Tibial nerve (tissue), 4 donors: Measurements from ENCODE around the gene ABCC8. TPM values are rescaled to one million over a fixed set of nuclear protein-coding genes. Genes with fewer than 3 reads are reported as not detected.

Experiments used
- DNase-seq, 2 donors: peaks; one replicate each; pipeline ENCODE4 v3.0.0-alpha.2; 2019; ENCODE audit warnings: low spot score in 2 of 2
- H3K27ac ChIP-seq, 4 donors: fragments of 200-600 bp; sonication (generic) in 3 of 4; one replicate each; pipeline ENCODE4 v1.5.1; 2017 to 2019; ENCODE audit warnings: mild to moderate bottlenecking in 1 of 4
- H3K27me3 ChIP-seq, 2 donors: fragments of 200-600 bp; sonication (generic) in 1 of 2; one replicate each; pipeline versions ENCODE4 v1.5.1 to v1.6.0; 2017 to 2019
- H3K36me3 ChIP-seq, 3 donors: fragments of 200-600 bp; sonication (generic); one replicate each; pipeline ENCODE4 v1.5.1; 2018 to 2019
- H3K4me1 ChIP-seq, 4 donors: fragments of 200-600 bp; sonication (generic) in 3 of 4; one replicate each; pipeline ENCODE4 v1.5.1; 2017 to 2019
- H3K4me3 ChIP-seq, 4 donors: fragments of 200-600 bp; sonication (generic) in 3 of 4; one replicate each; pipeline ENCODE4 v1.5.1; 2017 to 2019; ENCODE audit warnings: mild to moderate bottlenecking in 1 of 4, moderate library complexity in 1 of 4
- H3K9me3 ChIP-seq, 4 donors: fragments of 200-600 bp; sonication (generic) in 3 of 4; one replicate each; pipeline ENCODE4 v1.5.1; 2017 to 2019
- EP300 ChIP-seq, 2 donors: sonication (generic); formaldehyde crosslinking; IDR thresholded peaks; one replicate each; pipeline ENCODE4 v1.6.1; 2017; ENCODE audit warnings: antibody characterized with exemption in 2 of 2, mild to moderate bottlenecking in 1 of 2
- POLR2A ChIP-seq, 2 donors: fragments of 450-650 bp; IDR thresholded peaks; one replicate each; pipeline ENCODE4 v1.6.1; 2017; ENCODE audit warnings: antibody characterized with exemption in 2 of 2, mild to moderate bottlenecking in 2 of 2, moderate library complexity in 2 of 2
- WGBS, 2 donors: methylation state at CpG; one replicate each; pipeline ENCODE4 v1.1.5; 2018; 5-methylcytosine and 5-hydroxymethylcytosine counted together
- total RNA-seq, 4 donors: library from RNA; depleted of rRNA; stranded (reverse); fragments of >200 nt; gene quantifications; one replicate each; pipeline ENCODE4 v1.1.0, GENCODE V29; 2016
- TF ChIP-seq, protein P1 (sequence below), 5 experiments: fragments of 200-600 bp in 3 of 5; fragments of 450-650 bp in 2 of 5; sonication (generic) in 3 of 5; IDR thresholded peaks; one replicate each; pipeline ENCODE4 v1.5.1; 2016 to 2019; ENCODE audit warnings: antibody characterized with exemption in 5 of 5, mild to moderate bottlenecking in 3 of 5, moderate library complexity in 2 of 5

The ABCC8 gene
- total RNA-seq, 4 donors from 2014 or later = 1.3 to 8.6 (median 5.1) TPM

DNA sequence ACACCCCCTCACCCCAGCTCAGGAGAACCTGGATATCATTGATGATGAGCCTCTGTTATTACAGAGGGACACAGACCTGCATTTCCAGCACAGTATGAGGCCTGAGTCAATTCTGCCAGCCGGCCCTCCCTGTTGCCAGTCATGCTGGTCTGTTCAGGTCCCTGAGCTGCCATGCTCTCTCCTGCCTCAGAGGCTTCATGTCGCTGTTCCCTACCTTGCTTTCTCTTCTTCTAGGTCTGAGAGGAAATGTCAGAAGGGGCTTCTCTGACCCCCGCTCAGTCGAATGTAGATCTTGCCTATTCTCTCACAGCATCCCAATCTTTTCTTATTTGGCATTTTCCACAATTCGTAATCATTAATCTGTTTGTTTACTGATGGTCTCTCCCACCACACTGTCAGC, 21.8 kb upstream of the ABCC8 start:
- H3K27me3 ChIP-seq = no peaks in the 10 kb centered on the region
- H3K27ac ChIP-seq = no peak overlapping the region
- no peaks in the 10 kb centered on the region for H3K9me3 ChIP-seq
- 76 to 82% methylated on average over 5 of the region's 5 CpGs for WGBS, 2 donors
- no peak for DNase-seq
- no peaks in the 10 kb centered on the region for H3K4me1 ChIP-seq
- no peak overlapping the region for H3K4me3 ChIP-seq
- H3K36me3 ChIP-seq = no peaks in the 10 kb centered on the region
- TF ChIP-seq, protein P1, sequence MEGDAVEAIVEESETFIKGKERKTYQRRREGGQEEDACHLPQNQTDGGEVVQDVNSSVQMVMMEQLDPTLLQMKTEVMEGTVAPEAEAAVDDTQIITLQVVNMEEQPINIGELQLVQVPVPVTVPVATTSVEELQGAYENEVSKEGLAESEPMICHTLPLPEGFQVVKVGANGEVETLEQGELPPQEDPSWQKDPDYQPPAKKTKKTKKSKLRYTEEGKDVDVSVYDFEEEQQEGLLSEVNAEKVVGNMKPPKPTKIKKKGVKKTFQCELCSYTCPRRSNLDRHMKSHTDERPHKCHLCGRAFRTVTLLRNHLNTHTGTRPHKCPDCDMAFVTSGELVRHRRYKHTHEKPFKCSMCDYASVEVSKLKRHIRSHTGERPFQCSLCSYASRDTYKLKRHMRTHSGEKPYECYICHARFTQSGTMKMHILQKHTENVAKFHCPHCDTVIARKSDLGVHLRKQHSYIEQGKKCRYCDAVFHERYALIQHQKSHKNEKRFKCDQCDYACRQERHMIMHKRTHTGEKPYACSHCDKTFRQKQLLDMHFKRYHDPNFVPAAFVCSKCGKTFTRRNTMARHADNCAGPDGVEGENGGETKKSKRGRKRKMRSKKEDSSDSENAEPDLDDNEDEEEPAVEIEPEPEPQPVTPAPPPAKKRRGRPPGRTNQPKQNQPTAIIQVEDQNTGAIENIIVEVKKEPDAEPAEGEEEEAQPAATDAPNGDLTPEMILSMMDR (IDR thresholded peaks at IDR 0.05) = no peak
- TF ChIP-seq EP300 (IDR thresholded peaks at IDR 0.05) = no peak
- TF ChIP-seq POLR2A (IDR thresholded peaks at IDR 0.05) = no peak

DNA sequence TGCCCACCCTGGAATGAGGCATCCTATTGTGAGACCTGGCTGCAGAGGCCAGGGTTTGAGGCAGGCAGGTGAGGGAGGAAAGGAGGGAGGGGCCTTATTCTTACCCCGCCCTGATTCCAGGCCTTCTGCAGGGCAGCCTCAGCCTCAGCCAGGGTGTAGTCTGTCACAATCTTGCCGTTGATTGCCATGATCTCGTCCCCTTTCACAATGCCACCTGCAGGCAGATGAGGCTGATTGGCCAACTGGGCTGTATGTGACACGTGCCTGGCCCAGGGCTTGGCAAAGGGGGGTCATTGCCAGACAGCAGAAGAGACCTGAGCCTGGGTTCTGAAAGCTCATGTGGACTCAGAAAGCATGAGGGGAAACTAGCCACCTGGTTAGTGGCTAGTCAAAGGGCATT, 21.4 kb upstream of the ABCC8 start:
- H3K4me1 ChIP-seq = no peaks in the 10 kb centered on the region
- H3K27me3 ChIP-seq = no peaks in the 10 kb centered on the region
- no peaks in the 10 kb centered on the region for H3K36me3 ChIP-seq
- H3K27ac ChIP-seq = no peak overlapping the region
- no peaks in the 10 kb centered on the region for H3K9me3 ChIP-seq
- WGBS, 2 donors = 43 to 55% methylated on average over 1 to 4 of the region's 4 CpGs
- TF ChIP-seq POLR2A (IDR thresholded peaks at IDR 0.05) (no peak), EP300 (IDR thresholded peaks at IDR 0.05) (no peak)
- TF ChIP-seq, protein P1 (IDR thresholded peaks at IDR 0.05) = no peak
- H3K4me3 ChIP-seq = no peak overlapping the region
- DNase-seq = no peak

DNA sequence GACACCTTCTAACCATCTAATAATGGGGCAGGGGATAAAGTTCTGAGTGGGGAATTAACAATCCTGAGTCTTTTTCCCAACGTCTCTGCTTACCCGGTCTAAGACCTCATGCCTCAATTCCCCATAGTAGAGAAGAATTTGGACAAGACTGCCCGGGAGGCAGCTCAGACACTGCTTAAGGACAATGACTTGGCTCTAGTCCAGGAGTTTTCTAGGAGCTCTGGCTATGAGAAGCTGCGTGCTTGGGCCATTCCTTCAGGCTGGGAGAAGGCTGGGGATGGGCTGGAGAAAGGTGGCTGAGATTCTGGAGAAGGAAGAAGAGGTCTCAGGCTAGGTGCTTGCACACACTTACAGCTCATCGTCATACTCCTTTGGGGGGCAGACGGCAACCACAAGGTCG, 19.8 kb upstream of the ABCC8 start:
- WGBS, 2 donors = 35 to 46% methylated on average over 7 of the region's 7 CpGs
- no peak for DNase-seq
- Histone ChIP-seq H3K27ac (no peak overlapping the region), H3K4me3 (no peak overlapping the region), H3K9me3 (no peaks in the 10 kb centered on the region), H3K36me3 (no peaks in the 10 kb centered on the region), H3K27me3 (no peaks in the 10 kb centered on the region), H3K4me1 (no peaks in the 10 kb centered on the region)
- no peak for TF ChIP-seq EP300 (IDR thresholded peaks at IDR 0.05)
- TF ChIP-seq, protein P1 (IDR thresholded peaks at IDR 0.05) = no peak

DNA sequence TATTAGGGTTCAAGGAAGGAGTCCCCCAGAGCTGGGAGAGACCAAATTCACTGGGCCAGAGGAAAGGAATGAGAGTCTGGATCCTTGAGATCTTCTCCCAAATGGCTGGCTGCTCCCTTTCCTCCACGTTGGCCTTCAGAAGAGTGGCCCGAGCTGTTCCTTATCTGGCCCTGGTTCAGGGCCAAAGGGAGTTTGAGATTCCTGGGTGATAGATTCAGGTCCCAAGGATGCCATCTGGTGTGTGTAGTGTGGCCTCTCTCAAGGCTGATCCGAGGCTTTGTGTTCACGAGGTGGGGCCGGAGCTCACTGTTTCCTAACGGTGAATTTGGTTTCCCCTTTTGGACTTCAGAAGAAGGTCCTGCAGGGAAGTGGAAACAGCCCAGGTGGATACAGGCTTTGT, 17.4 kb upstream of the ABCC8 start:
- H3K36me3 ChIP-seq = no peaks in the 10 kb centered on the region
- H3K27me3 ChIP-seq = no peaks in the 10 kb centered on the region
- WGBS, 2 donors = 80 to 85% methylated on average over 6 of the region's 6 CpGs
- no peaks in the 10 kb centered on the region for H3K9me3 ChIP-seq
- DNase-seq = no peak
- no peak overlapping the region for H3K4me3 ChIP-seq
- TF ChIP-seq, protein P1 (IDR thresholded peaks at IDR 0.05) = no peak
- TF ChIP-seq EP300 (IDR thresholded peaks at IDR 0.05) = no peak
- TF ChIP-seq POLR2A (IDR thresholded peaks at IDR 0.05) = no peak
- no peak overlapping the region for H3K27ac ChIP-seq
- peaks cover 0 to 3% (median 0%) of the 10 kb centered on the region in 4 donors for H3K4me1 ChIP-seq

DNA sequence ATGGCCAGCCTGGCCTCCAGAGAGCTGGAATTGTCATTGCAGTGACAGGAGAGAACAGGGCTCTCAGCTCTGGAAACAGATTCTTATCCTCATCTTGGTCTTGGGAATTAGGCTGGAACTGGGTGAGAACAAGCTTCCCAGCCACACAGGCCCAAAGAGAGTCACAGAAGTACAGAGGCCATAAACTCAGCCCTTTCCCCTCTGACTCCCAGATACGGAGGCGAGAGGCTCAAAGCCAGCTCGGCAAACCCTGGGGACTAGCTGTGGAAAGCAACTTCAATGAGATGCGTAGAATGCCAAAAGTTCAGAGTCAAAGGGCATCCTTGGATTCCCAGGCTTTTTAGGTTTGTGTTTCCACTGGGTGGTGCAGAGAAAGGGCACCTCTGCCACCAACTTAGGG, 14.3 kb upstream of the ABCC8 start:
- 29 to 46% methylated on average over 4 of the region's 4 CpGs for WGBS, 2 donors
- H3K9me3 ChIP-seq = no peaks in the 10 kb centered on the region
- no peak for DNase-seq

More for the DNA sequence above, 14.3 kb upstream of the ABCC8 start:
- Histone ChIP-seq H3K4me3 (no peak overlapping the region), H3K27me3 (peaks cover 0 to 4% of the 10 kb centered on the region in 2 donors), H3K4me1 (peaks cover 0 to 3% (median 0%) of the 10 kb centered on the region in 4 donors), H3K36me3 (no peaks in the 10 kb centered on the region), H3K27ac (no peak overlapping the region)
- TF ChIP-seq POLR2A (IDR thresholded peaks at IDR 0.05) (no peak), EP300 (IDR thresholded peaks at IDR 0.05) (no peak)
- TF ChIP-seq, protein P1 (IDR thresholded peaks at IDR 0.05) = no peak
